ENCODE data around the gene PGS1. TPM values are rescaled to one million over a fixed set of nuclear protein-coding genes. Genes with fewer than 3 reads are reported as not detected.

PGS1 gene
- total and polyA plus RNA-seq, 2 of the 8 experiments (the other 6 are each of a cell fraction or from before 2014, with no cell fraction given) = 46.7 to 60.0 TPM

DNA sequence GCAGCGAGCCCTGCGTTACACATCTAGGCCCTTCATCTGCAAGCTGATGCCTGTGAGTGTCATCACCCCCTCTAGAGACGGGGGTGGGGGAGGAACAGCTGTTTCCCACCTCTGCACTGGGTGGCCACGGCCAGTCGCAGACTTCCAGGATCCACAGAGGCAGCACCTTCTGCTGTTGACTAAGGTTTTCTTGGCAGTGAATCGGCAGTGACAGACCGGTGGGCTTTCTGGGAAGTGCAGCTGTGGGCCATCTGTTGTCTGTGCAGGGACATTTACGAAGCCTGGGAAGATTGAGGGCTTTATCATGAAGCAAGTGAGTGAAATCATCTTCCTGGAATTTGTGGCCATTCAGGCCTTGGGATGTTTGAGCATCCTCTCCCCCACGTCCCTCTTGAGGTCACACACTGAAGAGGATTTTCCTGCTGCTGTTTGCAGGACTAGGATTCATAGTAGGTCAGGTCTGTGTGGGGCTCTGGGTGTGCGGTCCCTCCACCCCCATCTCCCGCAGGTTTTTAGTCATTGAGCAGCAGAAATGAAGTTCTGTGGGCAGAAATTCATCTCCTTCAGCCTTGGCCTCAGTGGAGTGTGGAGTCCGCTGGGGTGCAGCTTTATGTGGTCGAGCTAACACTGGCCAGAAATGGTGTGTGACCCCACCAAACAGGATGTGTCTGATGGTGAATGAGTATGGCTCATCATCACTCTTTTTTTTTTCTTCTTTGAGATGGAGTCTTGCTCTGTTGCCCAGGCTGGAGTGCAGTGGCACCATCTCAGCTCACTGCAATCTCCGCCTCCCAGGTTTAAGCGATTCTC lies 12.0 kb downstream of the PGS1 start:
- H3K4me1 ChIP-seq (replicated peaks in 1 of 4; ENCODE audit: control insufficient read depth in 3 of 4, insufficient read depth in 4 of 4, low read length in 3 of 4) = peaks cover 3 to 13% (median 8%) of the 10 kb centered on the region in 4 experiments
- no peak overlapping the region; a peak in 1 of 7 replicates for H3K9ac ChIP-seq (replicated peaks in 1 of 4; ENCODE audit: extremely low read depth in 1 of 4, low read depth in 3 of 4, low read length in 3 of 4)
- no peak for FAIRE-seq
- H3K4ac ChIP-seq (replicated peaks; ENCODE audit: insufficient read length, low read depth, low read length) = no peak overlapping the region
- H4K91ac ChIP-seq (replicated peaks; ENCODE audit: insufficient read length, low read length) = no peak overlapping the region
- CTCF ChIA-PET (ENCODE audit: partially characterized antibody) = interaction anchor here (0.7 to 4.0 kb wide), 20 partner anchors 9 to 452 kb away, joined by 3 to 45 read pairs (median 4); no protein-coding TSS in a partner anchor
- H3K56ac ChIP-seq (replicated peaks; ENCODE audit: insufficient read length, low read depth, low read length) = no peak overlapping the region
- no peak overlapping the region for H3K14ac ChIP-seq (ENCODE audit: insufficient read length)
- peaks cover 27% of the 10 kb centered on the region for H3K79me1 ChIP-seq (ENCODE audit: low read depth, low read length)
- POLR2A ChIA-PET (ENCODE audit: partially characterized antibody) = interaction anchor here (0.6 to 1.9 kb wide), 7 partner anchors 13 to 121 kb away, joined by 3 to 7 read pairs (median 4); partner anchors contain the start of gene PGS1
- no peaks in the 10 kb centered on the region for H3K9me3 ChIP-seq (ENCODE audit: insufficient read depth in 2 of 2, low read depth in 1 of 2, low read length in 1 of 2)
- no peak overlapping the region for H3K4me2 ChIP-seq (ENCODE audit: insufficient read depth in 1 of 2, low read depth in 2 of 2, low read length in 2 of 2)
- H3K36me3 ChIP-seq (ENCODE audit: control insufficient read depth in 2 of 4, insufficient read depth in 4 of 4, low read length in 3 of 4) = peaks cover 0 to 11% (median 4%) of the 10 kb centered on the region in 4 experiments; a peak in 5 of 8 replicates
- H2AFZ ChIP-seq (ENCODE audit: low read length) = no peak overlapping the region
- no peak overlapping the region for H2BK12ac ChIP-seq (ENCODE audit: low read depth, low read length)
- no peak overlapping the region for H3K23ac ChIP-seq (ENCODE audit: insufficient read length)
- H2BK120ac ChIP-seq (replicated peaks; ENCODE audit: low read depth, low read length) = no peak overlapping the region
- H4K20me1 ChIP-seq (replicated peaks in 1 of 2; ENCODE audit: control insufficient read depth in 1 of 2, insufficient read depth in 2 of 2, low read length in 2 of 2) = peaks cover 14 to 35% of the 10 kb centered on the region in 2 experiments
- no peak overlapping the region for H2BK20ac ChIP-seq (ENCODE audit: low read length)
- DNase-seq (ENCODE audit: low read depth in 1 of 2, low spot score in 2 of 2) = no peak
- no peak overlapping the region for H3K4me3 ChIP-seq (ENCODE audit: extremely low read depth in 1 of 4, insufficient read depth in 2 of 4, low read depth in 3 of 4, low read length in 4 of 4)
- no peak overlapping the region for H3K27ac ChIP-seq (ENCODE audit: low read depth, low read length)
- no peak overlapping the region for H2BK15ac ChIP-seq (ENCODE audit: low read length)
- H2AK5ac ChIP-seq (ENCODE audit: low read depth, low read length) = 0 out of 2 replicates have a peak overlapping the region, but pooled peaks have one; percentile 53
- no peak overlapping the region for H4K5ac ChIP-seq (ENCODE audit: insufficient read length, low read depth, low read length)
- no peak overlapping the region for H3K18ac ChIP-seq (ENCODE audit: extremely low read depth, low read length)
- no peak overlapping the region for H2BK5ac ChIP-seq (ENCODE audit: low read depth, low read length)
- H3K23me2 ChIP-seq (ENCODE audit: low read depth, low read length) = no peaks in the 10 kb centered on the region; the same call in 1 of the 2 replicates
- 0 out of 2 replicates have a peak overlapping the region, but pooled peaks have one; percentile 18 for H4K8ac ChIP-seq (ENCODE audit: extremely low read depth, insufficient read depth, low read length)
- WGBS, 2 experiments (ENCODE audit: extremely low coverage in 1 of 2, insufficient coverage in 1 of 2, insufficient read length in 1 of 2, insufficient replicate concordance in 2 of 2, low coverage in 1 of 2, low lambda C conversion rate in 2 of 2, missing lambda C conversion rate in 1 of 2) = 83% methylated on average over 14 of the region's 15 CpGs; no CpG with 5 or more reads in 1 of the 2 experiments
- no peaks in the 10 kb centered on the region for H3K27me3 ChIP-seq (replicated peaks in 1 of 4; ENCODE audit: control insufficient read depth in 3 of 4, extremely low read depth in 1 of 4, insufficient read depth in 3 of 4, low read length in 3 of 4)
- peaks cover 45 to 93% of the 10 kb centered on the region in 2 experiments for H3K79me2 ChIP-seq (ENCODE audit: control insufficient read depth in 1 of 2, insufficient read depth in 2 of 2, low read length in 2 of 2)
- TF ChIP-seq SUZ12 (IDR thresholded peaks at IDR 0.05; ENCODE audit: low read length) (no peak), JUND (IDR thresholded peaks at IDR 0.05; ENCODE audit: low read length) (no peak), BACH1 (IDR thresholded peaks at IDR 0.05; ENCODE audit: low read length) (peak; percentile 60; the same call in 1 of the 2 replicates), MAFK (IDR thresholded peaks at IDR 0.05; ENCODE audit: low read depth, low read length) (peak; percentile 56; the same call in 1 of the 2 replicates), RAD21 (IDR thresholded peaks at IDR 0.05 in 1 of 2, conservative IDR thresholded peaks at IDR 0.05 in 1 of 2; ENCODE audit: low read depth in 2 of 2, low read length in 2 of 2) (peak; percentile 28 to 48; a peak in 3 of 4 replicates), SP2 (IDR thresholded peaks at IDR 0.05; ENCODE audit: low read length) (no peak), CREB1 (IDR thresholded peaks at IDR 0.05) (no peak), KDM4A (IDR thresholded peaks at IDR 0.05; ENCODE audit: low read depth, low read length, severe bottlenecking) (no peak)
- TF ChIP-seq, protein P1, sequence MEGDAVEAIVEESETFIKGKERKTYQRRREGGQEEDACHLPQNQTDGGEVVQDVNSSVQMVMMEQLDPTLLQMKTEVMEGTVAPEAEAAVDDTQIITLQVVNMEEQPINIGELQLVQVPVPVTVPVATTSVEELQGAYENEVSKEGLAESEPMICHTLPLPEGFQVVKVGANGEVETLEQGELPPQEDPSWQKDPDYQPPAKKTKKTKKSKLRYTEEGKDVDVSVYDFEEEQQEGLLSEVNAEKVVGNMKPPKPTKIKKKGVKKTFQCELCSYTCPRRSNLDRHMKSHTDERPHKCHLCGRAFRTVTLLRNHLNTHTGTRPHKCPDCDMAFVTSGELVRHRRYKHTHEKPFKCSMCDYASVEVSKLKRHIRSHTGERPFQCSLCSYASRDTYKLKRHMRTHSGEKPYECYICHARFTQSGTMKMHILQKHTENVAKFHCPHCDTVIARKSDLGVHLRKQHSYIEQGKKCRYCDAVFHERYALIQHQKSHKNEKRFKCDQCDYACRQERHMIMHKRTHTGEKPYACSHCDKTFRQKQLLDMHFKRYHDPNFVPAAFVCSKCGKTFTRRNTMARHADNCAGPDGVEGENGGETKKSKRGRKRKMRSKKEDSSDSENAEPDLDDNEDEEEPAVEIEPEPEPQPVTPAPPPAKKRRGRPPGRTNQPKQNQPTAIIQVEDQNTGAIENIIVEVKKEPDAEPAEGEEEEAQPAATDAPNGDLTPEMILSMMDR (IDR thresholded peaks at IDR 0.05; ENCODE audit: control extremely low read depth in 1 of 3, insufficient read depth in 1 of 3, low read depth in 1 of 3, low read length in 3 of 3) = peak; percentile 26 to 42 (median 39); a peak in 2 of 4 replicates
